Stomach (tissue), 9 donors: Measurements from ENCODE around the gene E2F2. TPM values are rescaled to one million over a fixed set of nuclear protein-coding genes. Genes with fewer than 3 reads are reported as not detected.

ENCODE experiments used
- DNase-seq, 2 donors: peaks; one replicate each; pipeline versions ENCODE4 v3.0.0 to v3.0.0-alpha.2; 2013 to 2019
- H3K27ac ChIP-seq, 5 donors: fragments of 200-600 bp in 4 of 5; sonication (generic) in 4 of 5; one replicate each; pipeline ENCODE4 v1.5.1; 2013 to 2019; ENCODE audit warnings: mild to moderate bottlenecking in 1 of 5, moderate library complexity in 1 of 5
- H3K27me3 ChIP-seq, 3 donors: fragments of 200-600 bp; sonication (generic); one replicate each; pipeline ENCODE4 v1.5.1; 2017 to 2019; ENCODE audit warnings: mixed run types in 1 of 3
- H3K36me3 ChIP-seq, 4 donors: fragments of 200-600 bp; sonication (generic); 1 replicate in 3 of 4; 2 replicates in 1 of 4; pipeline ENCODE4 v1.5.1; 2016 to 2019
- H3K4me1 ChIP-seq, 4 donors: fragments of 200-600 bp; sonication (generic); one replicate each; pipeline ENCODE4 v1.5.1; 2016 to 2019
- H3K4me3 ChIP-seq, 4 donors: fragments of 200-600 bp; sonication (generic) in 3 of 4; one replicate each; pipeline ENCODE4 v1.5.1; 2016 to 2019; ENCODE audit warnings: mild to moderate bottlenecking in 1 of 4
- H3K9me3 ChIP-seq, 4 donors: fragments of 200-600 bp; sonication (generic); one replicate each; pipeline ENCODE4 v1.5.1; 2016 to 2019
- EP300 ChIP-seq: sonication (generic); formaldehyde crosslinking; IDR thresholded peaks from one replicate; pipeline ENCODE4 v1.6.1; 2017; ENCODE audit warnings: antibody characterized with exemption
- POLR2A ChIP-seq, 4 donors: fragments of 450-650 bp; IDR thresholded peaks; one replicate each; pipeline ENCODE4 v1.6.1; 2016; ENCODE audit warnings: antibody characterized with exemption in 4 of 4, control low read depth in 2 of 4, mild to moderate bottlenecking in 1 of 4, moderate library complexity in 1 of 4
- POLR2AphosphoS5 ChIP-seq, 3 donors: sonication (generic); formaldehyde crosslinking; IDR thresholded peaks; one replicate each; pipeline ENCODE4 v1.6.1; 2016; ENCODE audit warnings: antibody characterized with exemption in 3 of 3
- WGBS, 5 donors: extraction: QIAGEN DNeasy Blood & Tissue Kit in 3 of 5; methylation state at CpG; one replicate each; pipeline versions ENCODE4 v1.1.5 to v1.1.7; 2013 to 2018; 5-methylcytosine and 5-hydroxymethylcytosine counted together
- intact Hi-C: fragments of 100-400 bp; cut with DNase I; formaldehyde crosslinking; loops from one replicate; pipeline ENCODE4 v1.15.1; 2023; ENCODE audit warnings: low total_unique reads
- polyA plus RNA-seq, 3 donors: library from polyadenylated mRNA; stranded (reverse); fragments of 200-250 nt; gene quantifications; one replicate each; pipeline ENCODE4 v1.2.3, GENCODE V29; 2013
- total RNA-seq, 5 donors: library from RNA; depleted of rRNA; stranded (reverse); fragments of >200 nt; gene quantifications; one replicate each; pipeline versions ENCODE4 v1.1.0 to v1.2.3, GENCODE V29; 2014 to 2016
- TF ChIP-seq, protein P1 (sequence below), 7 experiments: fragments of 450-650 bp in 4 of 7; fragments of 200-600 bp in 3 of 7; sonication (generic) in 3 of 7; IDR thresholded peaks; one replicate each; pipeline ENCODE4 v1.5.1; 2016 to 2019; ENCODE audit warnings: antibody characterized with exemption in 7 of 7, control low read depth in 2 of 7, mild to moderate bottlenecking in 1 of 7
- donor health status: healthy with polysubstance abuse.
- donor health status: Bipolar disorder and iron deficiency.
- donor health status: healthy.

E2F2 gene
- total and polyA plus RNA-seq, 8 donors: 0.58 to 27.8 (median 2.5) TPM

DNA sequence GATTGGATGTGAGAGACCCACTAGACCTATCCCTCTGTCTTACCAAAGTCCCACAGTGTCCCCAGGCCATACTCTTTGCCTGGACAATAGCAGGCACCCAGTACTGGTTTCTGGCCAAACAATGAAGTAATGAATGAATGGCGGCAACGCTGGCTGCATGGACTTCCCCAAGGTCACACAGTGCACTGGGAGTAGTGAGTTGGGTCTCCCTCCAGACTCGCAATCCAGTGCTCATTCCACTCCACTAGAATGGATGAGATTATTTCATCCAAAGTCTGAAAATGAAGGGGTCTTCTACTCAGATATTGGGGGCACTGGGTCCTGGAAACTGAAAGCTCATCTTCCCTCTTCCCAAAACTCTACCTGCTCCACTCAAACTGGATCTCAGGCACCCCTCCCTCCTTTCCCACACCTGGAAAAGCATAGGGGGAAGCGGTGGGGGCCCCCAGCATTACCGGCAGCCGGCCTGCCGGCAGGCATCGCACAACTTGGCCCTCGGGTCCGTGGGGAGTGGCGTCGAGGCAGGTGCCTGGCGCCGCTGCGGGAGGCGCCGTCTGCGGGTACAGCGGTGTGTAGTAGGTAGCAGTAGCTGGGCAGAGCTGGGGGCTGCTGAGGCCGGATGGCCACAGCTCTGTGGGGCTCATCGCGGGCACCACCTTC lies 816 bp downstream of the E2F2 start:
- WGBS, 5 donors: 5 to 7% (median 6%) methylated on average over 19 to 22 of the region's 22 CpGs
- Histone ChIP-seq H3K9me3 (no peaks in the 10 kb centered on the region), H3K27ac (peak overlapping the region in 4 of 5 donors; percentile 2 to 78 (median 68)), H3K36me3 (no peaks in the 10 kb centered on the region), H3K27me3 (peaks cover 0 to 25% (median 7%) of the 10 kb centered on the region in 3 donors), H3K4me3 (peak overlapping the region; percentile 47 to 79 (median 67)), H3K4me1 (peaks cover 31 to 88% (median 52%) of the 10 kb centered on the region in 4 donors)
- TF ChIP-seq POLR2AphosphoS5 (IDR thresholded peaks at IDR 0.05) (no peak), EP300 (no peak), POLR2A (IDR thresholded peaks at IDR 0.05) (no peak)
- TF ChIP-seq, protein P1, sequence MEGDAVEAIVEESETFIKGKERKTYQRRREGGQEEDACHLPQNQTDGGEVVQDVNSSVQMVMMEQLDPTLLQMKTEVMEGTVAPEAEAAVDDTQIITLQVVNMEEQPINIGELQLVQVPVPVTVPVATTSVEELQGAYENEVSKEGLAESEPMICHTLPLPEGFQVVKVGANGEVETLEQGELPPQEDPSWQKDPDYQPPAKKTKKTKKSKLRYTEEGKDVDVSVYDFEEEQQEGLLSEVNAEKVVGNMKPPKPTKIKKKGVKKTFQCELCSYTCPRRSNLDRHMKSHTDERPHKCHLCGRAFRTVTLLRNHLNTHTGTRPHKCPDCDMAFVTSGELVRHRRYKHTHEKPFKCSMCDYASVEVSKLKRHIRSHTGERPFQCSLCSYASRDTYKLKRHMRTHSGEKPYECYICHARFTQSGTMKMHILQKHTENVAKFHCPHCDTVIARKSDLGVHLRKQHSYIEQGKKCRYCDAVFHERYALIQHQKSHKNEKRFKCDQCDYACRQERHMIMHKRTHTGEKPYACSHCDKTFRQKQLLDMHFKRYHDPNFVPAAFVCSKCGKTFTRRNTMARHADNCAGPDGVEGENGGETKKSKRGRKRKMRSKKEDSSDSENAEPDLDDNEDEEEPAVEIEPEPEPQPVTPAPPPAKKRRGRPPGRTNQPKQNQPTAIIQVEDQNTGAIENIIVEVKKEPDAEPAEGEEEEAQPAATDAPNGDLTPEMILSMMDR (IDR thresholded peaks at IDR 0.05): no peak
- intact Hi-C loops: no loop called here
- DNase-seq: peak in 1 of 2 donors; percentile 58

DNA sequence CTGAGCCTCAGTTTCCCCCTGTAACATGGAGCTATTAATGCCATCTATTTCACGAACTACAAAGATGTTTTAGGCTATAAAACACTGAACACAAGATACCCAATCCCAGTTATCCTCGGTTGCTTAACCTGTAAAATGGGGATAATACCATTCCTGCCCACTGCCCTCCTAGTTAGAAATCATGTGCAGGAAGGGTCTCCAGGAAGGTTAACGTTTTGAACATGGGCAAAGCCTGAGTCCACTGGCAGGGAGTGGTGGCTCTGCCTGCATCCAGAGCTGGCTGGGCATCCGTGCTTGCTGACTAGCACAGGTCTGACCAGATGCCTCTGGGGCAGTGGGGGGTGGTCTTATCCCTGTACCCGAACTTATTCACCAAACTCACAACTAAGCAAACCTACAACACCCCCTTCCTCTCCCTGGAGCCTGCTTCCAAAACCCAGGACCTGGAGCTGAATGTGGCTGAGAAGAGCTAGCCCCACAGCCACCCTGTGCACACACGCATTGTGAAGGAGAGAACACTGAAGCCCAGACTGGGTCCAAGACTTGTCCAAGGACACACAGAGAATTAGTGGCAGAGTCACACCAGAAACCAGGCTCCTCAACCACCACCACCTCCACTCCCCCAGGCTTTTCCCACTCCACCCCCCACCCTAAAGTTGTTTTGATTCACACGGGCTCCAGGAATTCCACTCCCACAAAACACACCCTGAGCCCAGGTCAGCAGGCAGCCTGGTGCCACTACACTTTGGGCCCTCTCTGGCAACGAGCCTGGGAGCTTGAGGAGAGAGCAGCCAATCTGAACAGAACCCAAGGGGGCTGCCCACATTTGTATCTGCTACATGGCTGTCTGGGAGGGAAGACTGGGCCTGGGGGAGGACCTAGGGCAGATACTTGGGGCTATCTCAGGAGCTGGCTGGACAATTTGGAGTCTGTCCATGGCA lies 1.6 kb downstream of the E2F2 start:
- H3K4me3 ChIP-seq: peak overlapping the region in 3 of 4 donors; percentile 47 to 79 (median 76)
- 47 to 65% (median 53%) methylated on average over 6 to 8 of the region's 8 CpGs for whole genome bisulfite sequencing, 5 donors
- intact Hi-C loops: no loop called here
- TF ChIP-seq POLR2AphosphoS5 (IDR thresholded peaks at IDR 0.05): no peak
- TF ChIP-seq, protein P1 (IDR thresholded peaks at IDR 0.05): no peak
- TF ChIP-seq POLR2A (IDR thresholded peaks at IDR 0.05): no peak
- no peak for TF ChIP-seq EP300
- no peak for DNase-seq
- H3K27ac ChIP-seq: peak overlapping the region in 3 of 5 donors; percentile 2 to 78 (median 69)
- H3K9me3 ChIP-seq: no peaks in the 10 kb centered on the region
- peaks cover 38 to 96% (median 60%) of the 10 kb centered on the region in 4 donors for H3K4me1 ChIP-seq
- H3K27me3 ChIP-seq: peaks cover 0 to 25% (median 7%) of the 10 kb centered on the region in 3 donors
- no peaks in the 10 kb centered on the region for H3K36me3 ChIP-seq

GRCh38 chr1:23528250-23528978 lies 2.6 kb downstream of the E2F2 start:
- Histone ChIP-seq H3K4me1 (peaks cover 40 to 89% (median 60%) of the 10 kb centered on the region in 4 donors), H3K9me3 (no peaks in the 10 kb centered on the region), H3K4me3 (peak overlapping the region in 3 of 4 donors; percentile 8 to 19 (median 13)), H3K27ac (peak overlapping the region; percentile 35 to 78 (median 64)), H3K36me3 (no peaks in the 10 kb centered on the region), H3K27me3 (peaks cover 0 to 25% (median 7%) of the 10 kb centered on the region in 3 donors)
- 8 to 12% (median 9%) methylated on average over 9 of the region's 9 CpGs for WGBS, 5 donors
- TF ChIP-seq POLR2AphosphoS5 (IDR thresholded peaks at IDR 0.05) (peak in 1 of 3 donors; percentile 12), POLR2A (IDR thresholded peaks at IDR 0.05) (no peak)
- intact Hi-C loops: no loop called here
- DNase-seq: peak; percentile 92 to 94

DNA sequence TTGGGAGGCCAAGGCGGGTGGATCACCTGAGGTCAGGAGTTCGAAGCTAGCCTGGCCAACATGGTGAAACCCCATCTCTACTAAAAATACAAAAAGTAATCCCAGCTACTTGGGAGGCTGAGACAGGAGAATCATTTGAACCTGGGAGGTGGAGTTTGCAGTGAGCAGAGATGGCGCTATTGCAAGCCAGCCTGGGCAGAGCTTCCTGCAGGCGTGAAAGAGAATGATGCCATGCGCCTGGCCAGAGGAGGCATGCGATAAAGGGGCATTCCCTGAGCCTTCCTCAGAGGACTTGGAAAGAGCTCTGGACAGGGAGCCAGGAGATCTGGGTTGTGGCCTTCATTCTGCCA lies 3.2 kb downstream of the E2F2 start:
- TF ChIP-seq POLR2A (IDR thresholded peaks at IDR 0.05) (no peak), EP300 (no peak), POLR2AphosphoS5 (IDR thresholded peaks at IDR 0.05) (no peak)
- TF ChIP-seq, protein P1 (IDR thresholded peaks at IDR 0.05): no peak
- H3K27me3 ChIP-seq: peaks cover 0 to 25% (median 7%) of the 10 kb centered on the region in 3 donors
- intact Hi-C loops: no loop called here
- no peaks in the 10 kb centered on the region for H3K9me3 ChIP-seq
- DNase-seq: no peak
- H3K4me1 ChIP-seq: peaks cover 40 to 84% (median 60%) of the 10 kb centered on the region in 4 donors
- 34 to 55% (median 37%) methylated on average over 6 of the region's 6 CpGs for WGBS, 5 donors
- peak overlapping the region in 3 of 5 donors; percentile 40 to 78 (median 69) for H3K27ac ChIP-seq
- peak overlapping the region in 3 of 4 donors; percentile 8 to 19 (median 13) for H3K4me3 ChIP-seq
- no peaks in the 10 kb centered on the region for H3K36me3 ChIP-seq
